GM23338 (cell line): ENCODE results near the gene PRR29.

Source experiments
- CREB1 ChIP-seq: fragments of 250-450 bp; sonication (Bioruptor Pico); IDR thresholded peaks from 2 replicates; pipeline ENCODE4 v1.5.0; 2020; ENCODE audit warnings: low read depth, mild to moderate bottlenecking, moderate library complexity
- EZH2 ChIP-seq: fragments of 200-600 bp; sonication (generic); IDR thresholded peaks from one replicate; pipeline ENCODE4 v1.8.0; 2017; ENCODE audit warnings: antibody characterized with exemption, mild to moderate bottlenecking, low read depth; ENCODE audit not compliant: unreplicated experiment
- EZH2phosphoT487 ChIP-seq: fragments of 200-600 bp; sonication (generic); IDR thresholded peaks from one replicate; pipeline ENCODE4 v1.8.1; 2018; ENCODE audit warnings: antibody characterized with exemption; ENCODE audit not compliant: unreplicated experiment
- JUNB ChIP-seq: IDR thresholded peaks from one replicate; pipeline ENCODE4 v1.6.1; 2016; ENCODE audit warnings: antibody characterized with exemption; ENCODE audit not compliant: unreplicated experiment
- NANOG ChIP-seq: IDR thresholded peaks from 2 replicates; pipeline ENCODE4 v1.6.1; 2016; ENCODE audit warnings: antibody characterized with exemption, borderline replicate concordance
- POLR2AphosphoS5 ChIP-seq: IDR thresholded peaks from 2 replicates; pipeline ENCODE4 v1.6.1; 2016; ENCODE audit warnings: antibody characterized with exemption, low read depth
- STAT1 ChIP-seq: IDR thresholded peaks from one replicate; pipeline ENCODE4 v1.6.1; 2016; ENCODE audit warnings: antibody characterized with exemption; ENCODE audit not compliant: unreplicated experiment
- ZNF114 ChIP-seq: fragments of 250-450 bp; sonication (Bioruptor Pico); IDR thresholded peaks from 2 replicates; pipeline ENCODE4 v1.5.0; 2020; ENCODE audit warnings: mild to moderate bottlenecking, moderate library complexity
- ZNF331 ChIP-seq: fragments of 250-450 bp; sonication (Bioruptor Pico); IDR thresholded peaks from 2 replicates; pipeline ENCODE4 v1.5.0; 2020; ENCODE audit warnings: low read depth, mild to moderate bottlenecking, moderate library complexity
- TF ChIP-seq, protein P1 (sequence below), 2 experiments: fragments of 200-600 bp in 1 of 2; sonication (generic) in 1 of 2; conservative IDR thresholded peaks; 2 replicates each; pipeline versions ENCODE4 v1.5.1 to v1.6.1; 2016 to 2017; ENCODE audit warnings: antibody characterized with exemption in 2 of 2, low read depth in 2 of 2, mild to moderate bottlenecking in 2 of 2, moderate library complexity in 1 of 2
- TF ChIP-seq, protein P2 (sequence below): IDR thresholded peaks from one replicate; pipeline ENCODE4 v1.6.1; 2018; ENCODE audit warnings: antibody characterized with exemption; ENCODE audit not compliant: unreplicated experiment
- TF ChIP-seq, protein P3 (sequence below): IDR thresholded peaks from 2 replicates; pipeline ENCODE4 v1.6.1; 2016; ENCODE audit warnings: antibody characterized with exemption

DNA sequence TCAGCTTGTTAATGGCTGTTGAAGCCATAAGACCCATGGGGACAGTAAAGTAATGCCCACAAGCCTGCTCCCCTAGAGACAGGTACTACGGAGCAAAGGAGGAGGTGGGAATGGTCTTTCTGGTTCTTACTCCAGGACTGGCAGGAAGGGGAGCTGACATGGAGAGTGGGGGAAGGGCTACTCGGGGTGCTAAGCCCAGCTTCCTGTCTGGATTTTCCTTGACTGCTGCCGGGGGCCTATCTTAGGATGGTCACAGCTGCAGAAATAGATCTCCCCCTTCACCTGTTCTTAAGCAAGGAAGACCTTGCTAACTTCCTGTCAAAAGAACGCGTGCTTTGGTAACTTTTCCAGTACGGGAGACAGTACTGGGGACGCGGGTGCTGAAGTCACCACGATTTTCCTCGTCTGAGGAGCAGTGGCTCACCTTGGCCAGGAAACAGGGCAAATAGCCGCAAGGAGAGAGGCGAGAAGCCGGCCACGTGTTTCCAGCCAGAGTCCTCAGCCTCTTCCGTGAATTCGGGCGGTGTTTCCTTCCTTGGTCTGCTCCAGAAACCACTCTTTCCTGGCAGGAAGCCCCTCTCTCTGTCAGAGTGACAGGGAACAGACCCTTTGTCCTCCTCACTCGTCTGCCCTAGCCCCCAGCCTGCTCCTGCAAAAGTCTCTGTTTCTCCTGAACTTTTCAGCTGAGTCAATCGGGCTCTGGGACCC lies 656 bp upstream of the PRR29 start:
- TF ChIP-seq, protein P1, sequence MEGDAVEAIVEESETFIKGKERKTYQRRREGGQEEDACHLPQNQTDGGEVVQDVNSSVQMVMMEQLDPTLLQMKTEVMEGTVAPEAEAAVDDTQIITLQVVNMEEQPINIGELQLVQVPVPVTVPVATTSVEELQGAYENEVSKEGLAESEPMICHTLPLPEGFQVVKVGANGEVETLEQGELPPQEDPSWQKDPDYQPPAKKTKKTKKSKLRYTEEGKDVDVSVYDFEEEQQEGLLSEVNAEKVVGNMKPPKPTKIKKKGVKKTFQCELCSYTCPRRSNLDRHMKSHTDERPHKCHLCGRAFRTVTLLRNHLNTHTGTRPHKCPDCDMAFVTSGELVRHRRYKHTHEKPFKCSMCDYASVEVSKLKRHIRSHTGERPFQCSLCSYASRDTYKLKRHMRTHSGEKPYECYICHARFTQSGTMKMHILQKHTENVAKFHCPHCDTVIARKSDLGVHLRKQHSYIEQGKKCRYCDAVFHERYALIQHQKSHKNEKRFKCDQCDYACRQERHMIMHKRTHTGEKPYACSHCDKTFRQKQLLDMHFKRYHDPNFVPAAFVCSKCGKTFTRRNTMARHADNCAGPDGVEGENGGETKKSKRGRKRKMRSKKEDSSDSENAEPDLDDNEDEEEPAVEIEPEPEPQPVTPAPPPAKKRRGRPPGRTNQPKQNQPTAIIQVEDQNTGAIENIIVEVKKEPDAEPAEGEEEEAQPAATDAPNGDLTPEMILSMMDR (conservative IDR thresholded peaks at IDR 0.05; ENCODE audit: low read depth in 2 of 2) = no peak
- no peak for TF ChIP-seq POLR2AphosphoS5
- TF ChIP-seq EZH2phosphoT487 = no peak
- TF ChIP-seq CREB1 (CRISPR knock-in tag) = no peak
- no peak for TF ChIP-seq EZH2
- TF ChIP-seq JUNB = no peak
- TF ChIP-seq, protein P2, sequence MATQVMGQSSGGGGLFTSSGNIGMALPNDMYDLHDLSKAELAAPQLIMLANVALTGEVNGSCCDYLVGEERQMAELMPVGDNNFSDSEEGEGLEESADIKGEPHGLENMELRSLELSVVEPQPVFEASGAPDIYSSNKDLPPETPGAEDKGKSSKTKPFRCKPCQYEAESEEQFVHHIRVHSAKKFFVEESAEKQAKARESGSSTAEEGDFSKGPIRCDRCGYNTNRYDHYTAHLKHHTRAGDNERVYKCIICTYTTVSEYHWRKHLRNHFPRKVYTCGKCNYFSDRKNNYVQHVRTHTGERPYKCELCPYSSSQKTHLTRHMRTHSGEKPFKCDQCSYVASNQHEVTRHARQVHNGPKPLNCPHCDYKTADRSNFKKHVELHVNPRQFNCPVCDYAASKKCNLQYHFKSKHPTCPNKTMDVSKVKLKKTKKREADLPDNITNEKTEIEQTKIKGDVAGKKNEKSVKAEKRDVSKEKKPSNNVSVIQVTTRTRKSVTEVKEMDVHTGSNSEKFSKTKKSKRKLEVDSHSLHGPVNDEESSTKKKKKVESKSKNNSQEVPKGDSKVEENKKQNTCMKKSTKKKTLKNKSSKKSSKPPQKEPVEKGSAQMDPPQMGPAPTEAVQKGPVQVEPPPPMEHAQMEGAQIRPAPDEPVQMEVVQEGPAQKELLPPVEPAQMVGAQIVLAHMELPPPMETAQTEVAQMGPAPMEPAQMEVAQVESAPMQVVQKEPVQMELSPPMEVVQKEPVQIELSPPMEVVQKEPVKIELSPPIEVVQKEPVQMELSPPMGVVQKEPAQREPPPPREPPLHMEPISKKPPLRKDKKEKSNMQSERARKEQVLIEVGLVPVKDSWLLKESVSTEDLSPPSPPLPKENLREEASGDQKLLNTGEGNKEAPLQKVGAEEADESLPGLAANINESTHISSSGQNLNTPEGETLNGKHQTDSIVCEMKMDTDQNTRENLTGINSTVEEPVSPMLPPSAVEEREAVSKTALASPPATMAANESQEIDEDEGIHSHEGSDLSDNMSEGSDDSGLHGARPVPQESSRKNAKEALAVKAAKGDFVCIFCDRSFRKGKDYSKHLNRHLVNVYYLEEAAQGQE = no peak
- TF ChIP-seq STAT1 = no peak
- TF ChIP-seq ZNF331 (CRISPR knock-in tag) = no peak
- TF ChIP-seq, protein P3, sequence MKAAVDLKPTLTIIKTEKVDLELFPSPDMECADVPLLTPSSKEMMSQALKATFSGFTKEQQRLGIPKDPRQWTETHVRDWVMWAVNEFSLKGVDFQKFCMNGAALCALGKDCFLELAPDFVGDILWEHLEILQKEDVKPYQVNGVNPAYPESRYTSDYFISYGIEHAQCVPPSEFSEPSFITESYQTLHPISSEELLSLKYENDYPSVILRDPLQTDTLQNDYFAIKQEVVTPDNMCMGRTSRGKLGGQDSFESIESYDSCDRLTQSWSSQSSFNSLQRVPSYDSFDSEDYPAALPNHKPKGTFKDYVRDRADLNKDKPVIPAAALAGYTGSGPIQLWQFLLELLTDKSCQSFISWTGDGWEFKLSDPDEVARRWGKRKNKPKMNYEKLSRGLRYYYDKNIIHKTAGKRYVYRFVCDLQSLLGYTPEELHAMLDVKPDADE = no peak
- no peak for TF ChIP-seq NANOG
- TF ChIP-seq ZNF114 (CRISPR knock-in tag) = no peak
